HCEC 1CT (cell line): ENCODE data around the gene ARHGAP24.
"Not testable (repeated sequence)": the region's sequence is repeated elsewhere in the genome, so short reads cannot be mapped to it uniquely, and the experiment has no call there.

Experiments used
- DNase-seq: peaks from one replicate; pipeline ENCODE4 v3.0.0-alpha.2; 2017

ARHGAP24 gene

DNA sequence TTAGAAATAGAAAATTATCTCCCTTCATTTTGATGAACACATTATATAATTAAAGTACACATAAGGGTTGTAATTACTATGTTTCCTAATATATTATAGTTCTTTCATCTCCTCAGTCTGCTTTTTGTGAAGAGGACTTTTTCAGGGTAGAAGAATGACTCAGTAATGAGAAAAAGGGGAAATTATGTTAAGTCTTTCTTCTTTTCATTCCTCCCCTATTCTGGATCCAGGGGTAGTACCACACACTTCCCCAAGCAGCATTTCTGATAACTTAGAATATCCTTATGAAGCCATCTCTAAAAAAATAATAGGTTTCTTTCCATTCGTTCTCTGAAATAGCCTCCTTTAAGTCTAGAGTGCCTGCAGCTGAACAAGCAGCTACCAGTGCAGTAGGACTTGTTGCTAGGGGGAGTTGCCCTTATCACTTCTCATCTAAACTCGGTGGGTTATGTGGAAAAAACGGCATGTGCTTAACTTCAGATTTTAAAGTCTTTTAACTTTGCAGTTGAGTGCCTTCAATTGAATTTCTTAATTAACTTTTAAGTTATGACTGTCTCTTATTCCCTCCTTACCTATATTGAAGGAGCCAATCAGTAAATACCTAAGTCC is 184.8 kb downstream of the ARHGAP24 start:
- DNase-seq: no peak

DNA sequence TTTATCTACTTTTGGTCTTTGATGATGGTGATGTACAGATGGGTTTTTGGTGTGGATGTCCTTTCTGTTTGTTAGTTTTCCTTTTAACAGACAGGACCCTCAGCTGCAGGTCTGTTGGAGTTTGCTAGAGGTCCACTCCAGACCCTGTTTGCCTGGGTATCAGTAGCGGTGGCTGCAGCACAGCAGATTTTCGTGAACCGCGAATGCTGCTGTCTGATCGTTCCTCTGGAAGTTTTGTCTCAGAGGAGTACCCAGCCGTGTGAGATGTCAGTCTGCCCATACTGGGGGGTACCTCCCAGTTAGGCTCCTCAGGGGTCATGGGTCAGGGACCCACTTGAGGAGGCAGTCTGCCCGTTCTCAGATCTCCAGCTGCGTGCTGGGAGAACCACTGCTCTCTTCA is 191.7 kb downstream of the ARHGAP24 start:
- not testable (repeated sequence) for DNase-seq

DNA sequence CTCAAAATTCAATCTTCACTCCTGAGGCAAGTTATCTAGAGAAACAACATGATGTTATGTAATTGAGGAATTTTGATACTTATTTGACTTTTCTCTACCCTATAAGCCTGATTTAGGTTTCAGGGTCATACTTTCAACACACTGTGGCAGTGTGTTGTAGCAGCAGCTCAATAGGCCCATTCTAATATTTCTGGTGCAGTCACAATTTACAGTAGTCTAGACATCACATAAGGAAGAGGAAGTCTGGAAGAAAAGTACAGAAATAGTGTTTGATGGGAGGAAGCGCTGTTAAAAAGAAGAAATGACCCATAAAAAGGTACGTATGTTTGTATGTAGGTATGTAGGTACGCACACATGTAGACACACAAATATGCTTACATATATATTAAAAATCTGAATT is 194.3 kb downstream of the ARHGAP24 start:
- DNase-seq: no peak

DNA sequence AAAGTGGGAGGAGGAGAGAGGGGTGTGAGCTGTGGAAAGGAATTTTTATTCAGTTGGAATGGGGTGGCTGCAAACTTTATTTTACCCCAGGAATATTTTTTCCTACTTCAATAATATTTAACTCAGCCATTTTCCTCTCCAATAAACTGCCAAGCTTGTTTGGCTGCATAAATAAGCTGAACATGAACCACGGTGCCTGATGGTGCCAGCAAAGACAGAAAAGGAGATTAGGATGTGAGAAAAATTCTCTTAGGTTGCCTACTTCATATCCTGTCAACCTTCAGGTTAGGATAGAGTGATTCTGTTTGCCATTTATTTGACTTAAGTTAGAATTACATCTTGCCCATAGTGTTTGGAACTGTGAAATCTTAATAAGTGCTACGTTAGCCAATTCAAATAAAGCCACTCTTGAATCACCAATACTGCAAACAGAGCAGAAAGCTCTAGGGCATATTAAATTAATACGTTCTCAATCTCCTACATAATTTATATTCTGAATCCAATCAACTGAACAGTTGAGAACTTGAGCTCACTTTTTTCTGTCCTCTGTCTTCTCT is 195.1 kb downstream of the ARHGAP24 start:
- DNase-seq: no peak

DNA sequence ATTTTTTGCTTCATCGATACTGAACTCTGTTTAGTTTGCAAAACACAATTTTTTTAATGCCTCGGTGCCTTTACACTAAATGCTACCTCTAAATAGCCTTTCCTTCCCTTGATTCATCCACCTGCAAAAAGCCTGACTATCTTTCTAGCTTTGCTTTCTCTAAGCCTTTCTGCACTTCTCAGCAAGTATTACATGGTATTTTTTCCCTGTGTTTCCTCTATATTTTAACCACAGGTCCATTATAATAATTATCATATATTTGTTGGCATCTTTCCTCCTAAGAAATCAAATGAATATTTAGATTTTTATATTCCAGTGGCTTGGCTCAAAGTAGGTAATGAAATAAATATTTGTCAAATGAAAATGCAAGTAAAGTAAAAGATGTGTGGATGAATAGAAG is 196.2 kb downstream of the ARHGAP24 start:
- DNase-seq: no peak

DNA sequence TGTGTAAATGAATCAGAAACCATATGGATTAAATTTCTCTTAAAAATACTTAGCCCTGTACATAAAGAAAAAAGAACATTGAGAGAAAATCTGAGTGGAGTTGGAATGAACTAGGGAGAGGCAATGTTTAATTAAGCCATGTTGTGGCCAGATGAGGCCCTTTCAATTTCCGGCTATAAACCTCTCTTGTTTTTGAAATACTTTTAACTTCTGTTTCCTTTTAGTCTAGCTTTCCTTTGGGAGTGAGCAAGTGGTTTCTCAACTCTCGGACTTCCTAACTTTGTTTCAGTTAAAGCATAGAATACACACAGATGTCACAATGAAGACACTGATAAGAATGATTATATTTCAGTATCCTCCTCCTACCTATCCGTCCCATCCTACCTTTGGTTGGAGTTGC is 197.2 kb downstream of the ARHGAP24 start:
- no peak for DNase-seq

DNA sequence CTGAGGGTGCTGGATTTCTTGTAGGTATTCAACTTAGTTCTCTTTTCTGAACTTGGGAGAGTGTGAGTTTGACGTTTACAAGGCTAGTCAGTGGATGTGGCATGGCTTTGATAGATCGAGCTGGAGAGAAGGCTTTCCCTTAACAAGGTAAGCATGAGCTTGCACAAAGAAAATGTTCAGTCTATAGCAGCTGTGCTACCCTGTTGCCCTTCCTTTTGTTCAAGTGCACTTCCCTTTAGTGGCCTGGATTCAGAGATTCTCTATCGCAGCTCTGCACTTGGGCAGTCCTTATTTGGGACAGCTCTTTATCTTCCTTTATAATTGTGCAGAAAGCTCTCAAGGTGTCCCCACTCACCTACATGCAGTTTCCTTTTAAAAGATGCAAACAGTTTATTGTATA is 198.0 kb downstream of the ARHGAP24 start:
- DNase-seq: no peak

DNA sequence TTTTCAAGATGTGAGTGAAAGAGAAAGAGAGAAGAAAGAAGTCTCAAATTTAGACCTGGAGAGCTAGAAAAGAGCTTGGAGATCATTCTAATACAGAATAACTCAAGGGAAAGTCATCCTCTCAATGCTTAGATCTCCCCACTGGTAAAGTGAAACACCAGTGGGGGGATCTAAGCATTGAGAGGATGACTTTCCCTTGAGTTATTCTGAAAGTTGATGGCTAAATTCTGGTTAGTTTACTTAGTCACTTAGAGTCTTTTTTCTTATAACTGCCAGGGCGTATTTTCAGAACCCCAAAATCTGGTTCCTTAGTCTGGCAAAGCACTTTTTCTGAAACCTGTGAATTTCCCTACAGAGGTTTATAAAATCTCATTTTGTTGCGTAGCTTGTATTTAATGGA is 198.6 kb downstream of the ARHGAP24 start:
- DNase-seq: no peak

DNA sequence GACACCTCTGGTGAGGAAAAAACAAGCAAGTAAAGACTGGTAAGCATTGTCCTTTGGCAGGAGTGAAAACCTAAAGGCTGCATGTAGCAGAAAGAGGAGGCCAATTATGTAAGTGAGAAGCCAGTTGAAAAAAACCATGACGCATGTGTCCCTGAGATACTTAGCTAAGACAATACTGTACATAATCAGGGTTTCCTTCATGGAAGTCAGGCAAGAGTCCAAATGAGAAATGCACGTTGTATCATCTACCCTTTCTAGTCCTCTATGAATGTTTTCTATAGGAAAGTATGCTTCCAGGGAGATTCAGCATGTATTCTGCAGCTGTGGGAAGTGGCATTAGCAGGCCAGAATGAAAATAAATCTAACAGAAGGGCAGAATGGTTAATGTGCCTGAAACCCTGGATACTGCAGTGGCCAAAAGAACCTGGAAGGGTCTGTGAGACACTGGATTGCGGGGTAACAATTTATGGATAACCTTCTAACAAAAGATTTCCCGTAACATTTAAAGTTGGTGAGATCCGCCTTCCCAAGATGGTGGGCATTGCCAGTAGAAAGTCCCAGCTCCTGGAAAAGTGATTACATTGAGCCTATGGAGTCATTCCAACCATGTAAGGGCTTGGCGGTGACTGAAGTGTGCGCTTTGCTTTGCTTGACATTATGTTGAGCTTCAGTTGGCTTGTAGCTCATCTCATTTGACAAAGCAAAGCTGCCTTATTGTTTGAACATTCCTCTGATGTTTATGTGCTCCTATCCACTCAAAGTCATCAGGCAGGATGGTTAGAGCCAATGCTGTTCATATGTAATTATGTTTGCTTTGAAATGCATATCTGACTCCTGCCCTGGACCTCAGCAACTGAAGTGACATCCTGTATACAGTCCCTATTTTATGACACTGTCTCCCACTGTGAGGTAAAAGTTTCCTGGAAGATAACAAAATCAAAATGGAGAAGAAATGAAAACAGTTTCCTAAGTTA is 200.4 kb downstream of the ARHGAP24 start:
- no peak for DNase-seq

DNA sequence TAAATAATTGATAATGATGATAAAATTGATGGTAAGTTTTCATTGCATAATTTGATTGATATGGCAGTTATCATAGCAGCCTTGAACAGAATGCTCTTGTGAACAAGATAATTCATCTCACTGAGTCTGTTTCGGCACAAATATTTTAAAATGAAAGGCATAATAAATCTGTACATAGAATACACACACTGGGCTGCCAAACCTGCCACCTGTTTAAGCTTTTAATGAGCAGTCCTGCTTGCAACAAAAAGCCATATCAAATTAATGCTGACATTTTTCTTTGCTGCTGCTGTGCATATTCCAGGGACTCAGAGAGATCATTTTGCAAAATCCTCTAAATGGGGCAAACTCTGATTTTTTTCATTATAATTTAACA is 201.1 kb downstream of the ARHGAP24 start:
- DNase-seq: no peak

DNA sequence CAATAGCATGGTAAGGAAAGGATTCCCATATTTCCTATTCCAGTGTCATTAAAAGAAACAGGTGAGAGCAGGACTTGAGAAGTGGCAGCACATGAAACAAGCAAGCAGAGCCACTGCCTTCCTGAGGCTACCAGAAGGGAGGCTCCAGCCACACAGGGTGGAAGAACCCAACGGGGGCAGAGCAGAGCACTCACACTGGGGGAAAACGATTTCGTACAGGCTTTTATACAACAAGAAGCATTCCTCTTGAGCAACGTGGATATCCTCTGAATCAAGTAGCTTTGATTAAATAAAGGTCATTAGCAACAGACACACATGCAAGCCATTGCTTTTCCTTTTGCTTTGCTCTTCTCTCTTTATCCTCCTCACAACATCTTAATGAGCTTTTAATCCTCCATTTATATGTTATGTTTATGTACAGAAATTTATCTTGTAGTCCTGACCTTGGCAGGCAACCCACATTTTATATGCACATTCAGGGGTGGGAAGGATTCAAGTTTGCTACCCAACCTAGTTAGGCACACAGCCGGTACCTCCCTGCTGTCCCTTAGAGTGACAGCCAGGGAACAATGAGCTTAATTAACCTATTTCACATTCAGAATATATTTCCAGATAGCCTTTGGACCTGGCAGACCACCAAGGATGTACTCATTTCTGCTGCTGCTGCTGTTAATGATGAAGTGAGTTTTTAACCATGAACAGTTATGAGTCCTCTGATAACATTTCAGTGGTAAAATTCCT is 202.1 kb downstream of the ARHGAP24 start:
- peak; percentile 2 for DNase-seq

DNA sequence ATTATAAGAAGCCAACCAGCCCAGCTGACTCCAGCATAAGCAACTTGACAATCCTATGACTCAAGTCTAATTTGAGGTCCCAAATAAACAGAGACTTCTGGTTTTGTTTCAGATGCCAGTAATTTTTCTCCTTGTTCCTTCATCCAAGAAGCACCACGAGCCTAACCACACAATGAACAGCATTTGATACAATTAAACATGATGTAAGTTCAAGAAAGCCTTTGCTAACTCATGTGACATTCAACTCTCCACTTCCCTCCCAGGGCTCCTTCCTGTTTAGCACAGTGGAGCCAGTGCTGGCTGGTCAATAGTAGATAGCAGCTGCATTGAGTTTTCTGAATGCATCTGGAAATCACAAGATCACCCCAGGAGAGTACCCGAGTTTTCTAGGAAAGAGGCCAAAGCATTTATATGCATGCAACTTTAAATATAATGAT is 206.3 kb downstream of the ARHGAP24 start:
- peak; percentile 82 for DNase-seq

DNA sequence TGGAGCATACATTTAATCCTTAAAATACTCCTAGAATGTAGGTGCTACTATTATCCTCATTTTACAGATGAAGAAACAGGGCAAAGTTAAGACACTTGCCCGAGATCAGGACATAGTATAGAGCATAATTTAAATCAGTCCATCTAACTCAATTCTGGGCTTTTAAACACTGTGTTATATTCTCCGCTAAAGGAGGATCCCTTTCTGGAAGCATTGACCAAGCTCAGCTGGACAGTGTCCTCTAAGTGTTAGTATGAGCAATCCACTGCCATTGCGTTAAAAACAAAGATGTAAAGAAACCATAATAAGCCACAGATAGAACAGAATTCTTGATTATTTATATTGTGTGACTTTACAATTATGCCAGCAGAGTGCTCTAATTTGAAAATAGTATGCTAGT is 207.0 kb downstream of the ARHGAP24 start:
- no peak for DNase-seq

DNA sequence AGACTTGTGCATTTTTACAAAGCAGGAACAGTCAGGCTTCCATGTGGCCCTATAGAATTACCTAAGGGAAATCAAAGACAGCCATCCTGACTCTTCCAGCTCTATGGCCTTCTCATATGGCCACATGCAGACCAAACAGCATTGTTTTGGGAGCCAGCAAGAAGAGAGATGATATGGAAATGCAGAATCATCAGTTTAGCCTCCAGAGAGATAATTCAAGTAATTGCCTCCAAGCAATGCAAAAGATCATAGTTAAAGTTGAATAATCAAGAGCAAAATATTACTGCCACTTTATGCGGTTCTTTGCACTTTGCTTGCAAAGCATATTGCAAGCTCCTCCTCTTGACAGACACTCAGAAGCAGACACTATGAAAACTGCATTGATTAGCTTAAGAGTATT is 207.4 kb downstream of the ARHGAP24 start:
- no peak for DNase-seq

DNA sequence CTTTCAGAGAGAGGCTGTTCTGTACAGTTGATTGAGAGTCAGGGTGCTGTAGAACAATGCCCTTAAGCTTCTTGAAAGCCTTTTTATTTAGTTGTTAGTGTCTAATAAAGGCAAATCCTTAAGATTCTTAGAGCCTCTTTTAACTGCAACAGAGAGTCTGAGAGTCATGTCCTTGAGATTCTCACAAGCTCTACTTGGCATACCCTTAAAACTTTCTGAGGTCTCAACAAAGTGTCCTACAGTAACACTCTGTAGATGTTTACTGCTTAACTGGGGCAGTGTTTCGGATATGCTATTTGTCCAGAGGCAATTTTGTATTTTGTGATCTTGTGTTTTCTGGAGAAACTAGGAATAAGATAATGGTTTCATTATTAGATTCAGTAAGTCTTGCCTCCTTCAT is 209.7 kb downstream of the ARHGAP24 start:
- no peak for DNase-seq

DNA sequence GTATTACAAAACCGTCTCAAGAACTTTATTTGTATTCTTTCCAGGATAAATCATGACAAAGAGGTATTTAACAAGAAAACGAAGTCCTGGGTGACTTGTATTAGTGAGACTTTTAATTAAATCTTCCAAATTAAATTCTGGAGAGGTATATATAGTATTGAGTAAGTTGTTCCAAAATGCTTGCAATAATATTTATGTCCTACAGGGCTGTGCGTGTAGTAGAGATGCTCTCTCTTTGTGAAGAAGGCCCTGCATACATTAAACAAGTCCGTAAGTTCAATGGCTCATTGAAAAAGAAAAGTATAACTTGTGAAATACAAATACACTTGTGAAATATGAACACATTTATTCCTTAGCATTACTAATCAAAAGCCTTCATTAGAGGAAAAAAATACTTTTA is 211.4 kb downstream of the ARHGAP24 start:
- no peak for DNase-seq

DNA sequence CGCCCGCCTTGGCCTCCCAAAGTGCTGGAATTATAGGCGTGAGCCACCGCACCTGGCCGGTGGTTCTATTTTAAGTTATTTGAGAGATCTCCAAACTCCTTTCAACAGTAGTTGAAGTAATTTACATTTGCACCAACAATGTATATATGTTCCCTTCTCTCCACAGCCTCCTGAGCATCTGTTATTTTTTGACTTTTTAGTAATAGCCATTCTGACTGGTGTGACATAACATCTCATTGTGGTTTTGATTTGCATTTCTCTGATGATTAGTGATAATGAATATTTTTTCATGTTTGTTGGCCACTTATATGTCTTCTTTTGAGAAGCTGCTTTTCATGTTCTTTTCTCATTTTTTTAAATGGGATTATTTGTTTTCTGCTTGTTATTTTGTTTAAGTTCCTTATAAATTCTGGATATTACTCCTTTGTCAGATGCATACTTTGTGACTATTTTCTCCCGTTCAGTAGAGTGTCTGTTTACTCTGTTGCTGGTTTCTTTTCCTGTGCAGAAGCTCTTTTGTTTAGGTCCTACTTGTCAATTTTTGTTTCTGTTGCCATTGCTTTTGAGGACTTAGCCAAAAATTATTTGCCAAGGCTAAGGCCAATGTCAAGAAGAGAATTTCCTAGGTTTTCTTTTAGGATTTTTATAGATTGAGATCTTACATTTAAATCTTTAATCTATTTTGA is 213.2 kb downstream of the ARHGAP24 start:
- DNase-seq: no peak

DNA sequence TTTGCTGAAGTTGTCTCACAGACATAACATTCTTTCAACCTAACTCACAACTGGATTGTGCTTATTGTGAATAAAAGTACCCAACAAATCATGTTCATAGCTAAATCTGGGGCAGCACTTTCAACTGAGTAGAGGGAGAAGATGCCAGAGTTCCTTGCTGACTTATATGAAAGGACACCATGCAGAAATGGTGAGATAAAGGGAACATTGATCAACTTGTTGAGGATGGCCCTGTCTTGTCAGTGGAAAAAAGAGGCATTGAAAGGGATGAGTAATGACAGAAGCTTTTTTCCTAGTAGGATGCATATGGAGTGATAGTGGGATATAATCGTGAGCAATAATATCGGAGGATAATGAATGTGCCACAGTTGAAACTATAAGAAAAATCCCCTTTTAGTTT is 221.7 kb downstream of the ARHGAP24 start:
- no peak for DNase-seq

DNA sequence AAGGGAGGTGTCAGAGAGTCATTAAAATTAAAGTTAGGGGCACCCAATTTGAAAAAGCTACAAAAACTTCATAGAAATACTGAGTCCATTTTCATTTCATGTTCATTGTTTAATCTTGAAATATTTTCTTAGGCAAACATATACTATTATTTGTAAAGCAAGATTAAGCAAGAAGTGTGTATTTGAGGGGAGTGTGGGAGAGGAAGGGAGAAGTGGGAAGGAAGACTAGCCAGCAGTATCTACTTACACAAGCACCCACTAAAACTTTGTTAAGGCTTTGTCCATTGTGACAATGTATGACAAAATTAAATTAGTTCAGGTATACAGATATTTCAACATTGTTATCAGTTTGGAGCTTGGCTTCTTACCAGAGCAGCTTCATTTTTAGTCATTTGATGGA is 222.9 kb downstream of the ARHGAP24 start:
- DNase-seq: no peak

DNA sequence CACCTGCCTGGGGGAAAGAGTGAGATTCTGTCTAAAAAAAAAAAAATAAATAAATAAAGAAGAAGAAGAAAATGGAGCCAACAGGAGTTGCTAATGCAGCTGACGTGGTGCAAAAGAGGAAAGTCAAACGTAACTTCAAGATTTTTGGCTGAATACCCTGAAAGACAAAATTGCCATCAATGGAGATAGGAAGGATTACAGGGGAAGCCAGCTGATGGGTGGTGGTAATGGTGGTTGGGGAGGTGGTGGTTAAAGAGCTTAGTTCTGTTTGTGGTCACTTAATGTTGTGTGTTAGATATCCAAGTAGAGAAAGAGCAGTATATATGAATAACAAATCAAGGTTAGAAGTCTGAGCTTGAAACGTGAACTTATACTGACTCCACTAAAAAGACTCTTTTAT is 225.4 kb downstream of the ARHGAP24 start:
- no peak for DNase-seq

DNA sequence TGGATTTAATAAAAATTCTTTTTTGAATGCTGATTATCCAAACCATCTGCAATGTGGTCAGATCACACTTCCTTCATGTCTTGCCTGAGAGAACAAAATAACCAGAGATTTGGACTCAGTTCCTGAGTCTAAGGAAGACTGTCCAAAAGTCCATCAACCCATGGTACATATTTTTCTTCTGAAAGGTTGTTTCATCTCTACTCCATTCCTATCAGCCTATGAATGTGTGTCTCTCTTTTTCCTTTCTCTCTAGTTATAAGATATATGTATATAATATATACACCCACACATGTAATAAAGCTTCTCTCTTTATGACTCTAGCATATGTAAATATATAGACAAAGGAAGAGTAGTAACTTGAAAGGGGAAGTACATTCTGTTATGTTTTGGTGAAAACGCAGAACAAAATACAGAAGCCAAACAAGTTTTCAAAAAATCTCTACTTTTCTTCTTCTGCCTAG is 226.9 kb downstream of the ARHGAP24 start:
- DNase-seq: no peak

DNA sequence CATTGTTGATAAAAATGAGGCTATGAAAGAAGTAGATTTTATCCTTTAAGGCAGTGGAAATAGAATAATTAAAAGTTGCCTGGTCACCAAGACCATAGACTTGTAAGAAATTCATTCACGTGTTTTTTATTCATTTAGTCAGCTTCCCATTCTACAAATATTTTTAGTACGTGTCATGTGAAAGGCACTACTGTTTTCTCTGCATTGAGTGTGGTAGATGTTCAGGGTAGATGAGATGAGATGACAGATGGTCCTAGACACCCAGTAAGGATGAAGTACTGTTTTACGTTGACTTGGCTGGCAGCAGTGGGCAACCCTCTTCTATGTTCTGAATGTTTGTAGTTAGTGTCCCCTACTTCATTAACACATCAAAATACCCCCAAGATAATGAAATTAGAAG is 228.1 kb downstream of the ARHGAP24 start:
- peak; percentile 38 for DNase-seq

DNA sequence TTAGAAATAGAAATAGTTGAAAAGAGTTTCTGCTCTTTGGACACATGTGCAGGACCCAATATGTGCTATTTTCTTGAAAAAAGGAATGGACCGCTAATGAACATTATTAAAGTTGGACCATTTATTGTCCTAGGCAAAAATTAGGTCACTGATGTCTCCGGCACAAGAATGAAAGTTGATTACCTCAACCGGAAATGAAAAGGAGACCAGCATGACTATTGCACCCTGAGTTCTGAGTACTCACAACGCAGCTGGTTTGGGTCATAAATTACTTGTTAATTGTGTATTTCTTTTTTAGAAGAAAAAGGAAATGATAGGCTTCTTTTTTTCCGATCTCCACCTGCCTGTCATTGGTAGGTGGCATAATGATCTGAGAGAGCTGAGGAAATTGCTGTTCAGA is 232.7 kb downstream of the ARHGAP24 start:
- no peak for DNase-seq
